Skin epidermis (tissue), 12 donors: Measurements from ENCODE around the gene MAT2B.
"Not testable (repeated sequence)": the region's sequence is repeated elsewhere in the genome, so short reads cannot be mapped to it uniquely, and the experiment has no call there.

Experiments used
- H3K27ac ChIP-seq, 21 experiments: fragments of 200-600 bp; sonication (generic) in 11 of 21; one replicate each; pipeline ENCODE4 v1.5.0; 2020; ENCODE audit warnings: mild to moderate bottlenecking in 3 of 21, inconsistent platforms in 2 of 21, moderate library complexity in 2 of 21
- H3K4me3 ChIP-seq, 7 experiments: fragments of 200-600 bp; sonication (generic) in 2 of 7; one replicate each; pipeline ENCODE4 v1.5.0; 2020; ENCODE audit warnings: inconsistent platforms in 2 of 7, mild to moderate bottlenecking in 2 of 7, moderate library complexity in 1 of 7

Gene MAT2B

GRCh38 chr5:163502521-163502920, 2.9 kb upstream of the MAT2B start:
- peak overlapping the region in 5 of 7 experiments; percentile 66 to 91 (median 79) for H3K4me3 ChIP-seq
- peak overlapping the region in 19 of 21 experiments; percentile 91 to 99 (median 97) for H3K27ac ChIP-seq

- H3K4me3 ChIP-seq = peak overlapping the region; percentile 65 to 91 (median 78)
- peak overlapping the region in 20 of 21 experiments; percentile 91 to 99 (median 97) for H3K27ac ChIP-seq
Measured at GRCh38 chr5:163503106-163504078, 2.0 kb upstream of the MAT2B start.

GRCh38 chr5:163504079-163504931, 1.1 kb upstream of the MAT2B start:
- peak overlapping the region; percentile 65 to 91 (median 78) for H3K4me3 ChIP-seq
- peak overlapping the region in 20 of 21 experiments; percentile 91 to 99 (median 97) for H3K27ac ChIP-seq

GRCh38 chr5:163505049-163505367, 411 bp upstream of the MAT2B start:
- H3K4me3 ChIP-seq = peak overlapping the region; percentile 65 to 91 (median 78)
- peak overlapping the region; percentile 41 to 99 (median 97) for H3K27ac ChIP-seq

- Histone ChIP-seq H3K4me3 (peak overlapping the region; percentile 65 to 91 (median 78)), H3K27ac (peak overlapping the region in 20 of 21 experiments; percentile 91 to 99 (median 97))
Measured at GRCh38 chr5:163506095-163506457, 657 bp downstream of the MAT2B start.

GRCh38 chr5:163506726-163507125, 1.3 kb downstream of the MAT2B start:
- H3K27ac ChIP-seq = peak overlapping the region in 18 of 21 experiments; percentile 32 to 99 (median 97)

GRCh38 chr5:163508753-163509152, 3.3 kb downstream of the MAT2B start:
- Histone ChIP-seq H3K27ac (peak overlapping the region in 17 of 21 experiments; percentile 14 to 99 (median 65)), H3K4me3 (peak overlapping the region in 4 of 7 experiments; percentile 5 to 27 (median 12))

More at GRCh38 chr5:163506726-163507125, 1.3 kb downstream of the MAT2B start:
- peak overlapping the region; percentile 65 to 91 (median 78) for H3K4me3 ChIP-seq

GRCh38 chr5:163509291-163509951, 4.0 kb downstream of the MAT2B start:
- Histone ChIP-seq H3K27ac (peak overlapping the region in 16 of 21 experiments; percentile 8 to 99 (median 66)), H3K4me3 (peak overlapping the region in 4 of 7 experiments; percentile 5 to 27 (median 12))

GRCh38 chr5:163512526-163512925, 7.1 kb downstream of the MAT2B start:
- H3K4me3 ChIP-seq = no peak overlapping the region
- no peak overlapping the region for H3K27ac ChIP-seq

- H3K4me3 ChIP-seq = no peak overlapping the region
- H3K27ac ChIP-seq = no peak overlapping the region
Measured at GRCh38 chr5:163525096-163525495, 19.7 kb downstream of the MAT2B start.

- Histone ChIP-seq H3K4me3 (no peak overlapping the region), H3K27ac (no peak overlapping the region)
Measured at GRCh38 chr5:163529698-163530097, 24.3 kb downstream of the MAT2B start.

- Histone ChIP-seq H3K4me3 (no peak overlapping the region), H3K27ac (no peak overlapping the region)
Measured at GRCh38 chr5:163531272-163531671, 25.9 kb downstream of the MAT2B start.

GRCh38 chr5:163532171-163533084, 27.0 kb downstream of the MAT2B start:
- Histone ChIP-seq H3K4me3 (no peak overlapping the region), H3K27ac (no peak overlapping the region)

GRCh38 chr5:163533223-163533622, 27.8 kb downstream of the MAT2B start:
- H3K27ac ChIP-seq = no peak overlapping the region
- no peak overlapping the region for H3K4me3 ChIP-seq

GRCh38 chr5:163534492-163535094, 29.2 kb downstream of the MAT2B start:
- H3K4me3 ChIP-seq = no peak overlapping the region
- no peak overlapping the region for H3K27ac ChIP-seq

GRCh38 chr5:163535290-163535689, 29.9 kb downstream of the MAT2B start:
- no peak overlapping the region for H3K27ac ChIP-seq

GRCh38 chr5:163536442-163536841, 31.0 kb downstream of the MAT2B start:
- not testable (repeated sequence) for H3K4me3 ChIP-seq, H3K27ac ChIP-seq

More at GRCh38 chr5:163535290-163535689, 29.9 kb downstream of the MAT2B start:
- no peak overlapping the region for H3K4me3 ChIP-seq

- H3K4me3 ChIP-seq = no peak overlapping the region
- no peak overlapping the region for H3K27ac ChIP-seq
Measured at GRCh38 chr5:163540696-163541095, 35.3 kb downstream of the MAT2B start.
